ENCODE measurements around the gene NUFIP1.

The NUFIP1 gene

GRCh38 chr13:44971656-44972595 is 17.3 kb downstream of the NUFIP1 start:
- TF ChIP-seq FOXP2 (optimal IDR thresholded peaks at IDR 0.05; ENCODE audit: borderline replicate concordance, extremely low read depth, extremely low read length, insufficient read depth) (no peak), TAF1 (IDR thresholded peaks at IDR 0.05; ENCODE audit: borderline replicate concordance, insufficient read depth, low read length) (no peak), REST (IDR thresholded peaks at IDR 0.05; ENCODE audit: insufficient read depth in 1 of 2, low read depth in 2 of 2, low read length in 2 of 2) (no peak), POLR2AphosphoS5 (IDR thresholded peaks at IDR 0.05; ENCODE audit: low read depth, low read length) (no peak), SIN3A (IDR thresholded peaks at IDR 0.05; ENCODE audit: borderline replicate concordance, insufficient read depth, low read length) (no peak)

GRCh38 chr13:44969551-44970484 is 19.5 kb downstream of the NUFIP1 start:
- TF ChIP-seq POLR2AphosphoS5 (IDR thresholded peaks at IDR 0.05; ENCODE audit: low read depth, low read length) (no peak), FOXP2 (optimal IDR thresholded peaks at IDR 0.05; ENCODE audit: borderline replicate concordance, extremely low read depth, extremely low read length, insufficient read depth) (no peak), TAF1 (IDR thresholded peaks at IDR 0.05; ENCODE audit: borderline replicate concordance, insufficient read depth, low read length) (no peak), SIN3A (IDR thresholded peaks at IDR 0.05; ENCODE audit: borderline replicate concordance, insufficient read depth, low read length) (no peak), REST (IDR thresholded peaks at IDR 0.05; ENCODE audit: insufficient read depth in 1 of 2, low read depth in 2 of 2, low read length in 2 of 2) (no peak)

GRCh38 chr13:44968434-44968815 is 20.8 kb downstream of the NUFIP1 start:
- TF ChIP-seq REST (IDR thresholded peaks at IDR 0.05; ENCODE audit: insufficient read depth in 1 of 2, low read depth in 2 of 2, low read length in 2 of 2) (no peak), FOXP2 (optimal IDR thresholded peaks at IDR 0.05; ENCODE audit: borderline replicate concordance, extremely low read depth, extremely low read length, insufficient read depth) (no peak), SIN3A (IDR thresholded peaks at IDR 0.05; ENCODE audit: borderline replicate concordance, insufficient read depth, low read length) (no peak)

GRCh38 chr13:44967704-44968433 is 21.4 kb downstream of the NUFIP1 start:
- TF ChIP-seq REST (IDR thresholded peaks at IDR 0.05; ENCODE audit: insufficient read depth in 1 of 2, low read depth in 2 of 2, low read length in 2 of 2) (no peak), POLR2AphosphoS5 (IDR thresholded peaks at IDR 0.05; ENCODE audit: low read depth, low read length) (no peak), TAF1 (IDR thresholded peaks at IDR 0.05; ENCODE audit: borderline replicate concordance, insufficient read depth, low read length) (no peak), FOXP2 (optimal IDR thresholded peaks at IDR 0.05; ENCODE audit: borderline replicate concordance, extremely low read depth, extremely low read length, insufficient read depth) (no peak), SIN3A (IDR thresholded peaks at IDR 0.05; ENCODE audit: borderline replicate concordance, insufficient read depth, low read length) (no peak)

All from PFSK-1 (cell line).